GM18498 (cell line): ENCODE measurements around the gene C9.
A peak's percentile ranks its signal among the peaks of the same experiment; 100 is the strongest.
"Not testable (repeated sequence)": the region's sequence is repeated elsewhere in the genome, so short reads cannot be mapped to it uniquely, and the experiment has no call there.

Experiments
- ATAC-seq: cut with Tn5 transposase; IDR thresholded peaks from one replicate; pipeline ENCODE4 v1.9.1; 2021; ENCODE audit warnings: mild to moderate bottlenecking, moderate library complexity; ENCODE audit not compliant: unreplicated experiment

C9 gene

GRCh38 chr5:39266442-39266841 lies 97.9 kb downstream of the C9 start:
- no peak for ATAC-seq

GRCh38 chr5:39264528-39264927 lies 99.8 kb downstream of the C9 start:
- peak; percentile 99 for ATAC-seq

- ATAC-seq = no peak
These were observed 101.3 kb downstream of the C9 start for GRCh38 chr5:39262981-39263380.

GRCh38 chr5:39260095-39260494 lies 104.2 kb downstream of the C9 start:
- ATAC-seq = no peak

GRCh38 chr5:39257554-39257953 lies 106.7 kb downstream of the C9 start:
- no peak for ATAC-seq

GRCh38 chr5:39256477-39257235 lies 107.6 kb downstream of the C9 start:
- peak; percentile 61 for ATAC-seq

- ATAC-seq = no peak
These were observed 108.9 kb downstream of the C9 start for GRCh38 chr5:39255406-39255805.

- no peak for ATAC-seq
These were observed 109.6 kb downstream of the C9 start for GRCh38 chr5:39254671-39255070.

GRCh38 chr5:39253196-39253595 lies 111.1 kb downstream of the C9 start:
- no peak for ATAC-seq

- no peak for ATAC-seq
These were observed 114.6 kb downstream of the C9 start for GRCh38 chr5:39249564-39250274.

GRCh38 chr5:39249069-39249468 lies 115.2 kb downstream of the C9 start:
- ATAC-seq = no peak

GRCh38 chr5:39240750-39241149 lies 123.5 kb downstream of the C9 start:
- no peak for ATAC-seq

GRCh38 chr5:39238366-39239105 lies 125.8 kb downstream of the C9 start:
- no peak for ATAC-seq

GRCh38 chr5:39236718-39237117 lies 127.6 kb downstream of the C9 start:
- ATAC-seq = no peak

GRCh38 chr5:39235648-39236047 lies 128.6 kb downstream of the C9 start:
- ATAC-seq = no peak

GRCh38 chr5:39234494-39234893 lies 129.8 kb downstream of the C9 start:
- not testable (repeated sequence) for ATAC-seq
